NCI-H2196 treated with DMSO at 0.1 percent for 48 hours (cell line): Measurements from ENCODE around the gene TMEM87B.
"Not testable (repeated sequence)": the region's sequence is repeated elsewhere in the genome, so short reads cannot be mapped to it uniquely, and the experiment has no call there.

Experiments used
- DNase-seq: peaks from one replicate; lab custom pipeline; 2025; ENCODE audit not compliant: unreplicated experiment; lab: John Stamatoyannopoulos, UW

Gene TMEM87B

GRCh38 chr2:112032689-112033465 lies 22.2 kb upstream of the TMEM87B start:
- DNase-seq, result peak; percentile 54

GRCh38 chr2:112033600-112033999 lies 21.5 kb upstream of the TMEM87B start:
- DNase-seq, result no peak

GRCh38 chr2:112034924-112035323 lies 20.1 kb upstream of the TMEM87B start:
- no peak for DNase-seq

GRCh38 chr2:112035786-112036185 lies 19.3 kb upstream of the TMEM87B start:
- no peak for DNase-seq

- DNase-seq, result not testable (repeated sequence)
These were observed 15.5 kb upstream of the TMEM87B start for GRCh38 chr2:112039556-112039955.

- DNase-seq, result not testable (repeated sequence)
These were observed 15.0 kb upstream of the TMEM87B start for GRCh38 chr2:112040066-112040465.

- not testable (repeated sequence) for DNase-seq
These were observed 13.6 kb upstream of the TMEM87B start for GRCh38 chr2:112041460-112041859.

- DNase-seq, result no peak
These were observed 9.5 kb upstream of the TMEM87B start for GRCh38 chr2:112045446-112046014.

- DNase-seq, result no peak
These were observed 8.8 kb upstream of the TMEM87B start for GRCh38 chr2:112046231-112046630.

GRCh38 chr2:112047537-112048235 lies 7.4 kb upstream of the TMEM87B start:
- no peak for DNase-seq

GRCh38 chr2:112048236-112048592 lies 6.9 kb upstream of the TMEM87B start:
- DNase-seq, result no peak

GRCh38 chr2:112048887-112049286 lies 6.2 kb upstream of the TMEM87B start:
- DNase-seq, result peak; percentile 46

- no peak for DNase-seq
These were observed 4.8 kb upstream of the TMEM87B start for GRCh38 chr2:112050316-112050715.

GRCh38 chr2:112053917-112054846 lies 887 bp upstream of the TMEM87B start:
- DNase-seq, result peak; percentile 84

- DNase-seq, result peak; percentile 51
These were observed 909 bp downstream of the TMEM87B start for GRCh38 chr2:112055730-112056625.

GRCh38 chr2:112056626-112056987 lies 1.5 kb downstream of the TMEM87B start:
- DNase-seq, result no peak

GRCh38 chr2:112059671-112060070 lies 4.6 kb downstream of the TMEM87B start:
- DNase-seq, result no peak

GRCh38 chr2:112061299-112061698 lies 6.2 kb downstream of the TMEM87B start:
- no peak for DNase-seq

GRCh38 chr2:112061840-112062239 lies 6.8 kb downstream of the TMEM87B start:
- no peak for DNase-seq

- no peak for DNase-seq
These were observed 7.8 kb downstream of the TMEM87B start for GRCh38 chr2:112062894-112063293.
